ENCODE data around the gene RBM4B. TPM values are rescaled to one million over a fixed set of nuclear protein-coding genes. Genes with fewer than 3 reads are reported as not detected.

The RBM4B gene
- total RNA-seq, 1 donor, result 19.2 TPM

DNA sequence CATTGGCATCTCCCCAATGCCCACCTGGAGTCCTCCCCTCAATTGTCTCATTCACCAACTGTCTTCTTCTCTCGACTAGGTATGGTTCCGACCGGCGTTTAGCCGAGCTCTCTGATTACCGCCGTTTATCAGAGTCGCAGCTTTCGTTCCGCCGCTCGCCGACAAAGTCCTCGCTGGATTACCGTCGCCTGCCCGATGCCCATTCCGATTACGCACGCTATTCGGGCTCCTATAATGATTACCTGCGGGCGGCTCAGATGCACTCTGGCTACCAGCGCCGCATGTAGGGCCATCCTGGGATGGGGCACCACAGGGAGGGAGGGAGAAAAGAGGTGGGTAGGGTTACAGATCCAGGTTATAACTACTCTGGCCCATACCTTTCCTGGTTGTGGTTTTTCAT lies 51.3 kb downstream of the RBM4B start:
- TF ChIP-seq, protein P1, sequence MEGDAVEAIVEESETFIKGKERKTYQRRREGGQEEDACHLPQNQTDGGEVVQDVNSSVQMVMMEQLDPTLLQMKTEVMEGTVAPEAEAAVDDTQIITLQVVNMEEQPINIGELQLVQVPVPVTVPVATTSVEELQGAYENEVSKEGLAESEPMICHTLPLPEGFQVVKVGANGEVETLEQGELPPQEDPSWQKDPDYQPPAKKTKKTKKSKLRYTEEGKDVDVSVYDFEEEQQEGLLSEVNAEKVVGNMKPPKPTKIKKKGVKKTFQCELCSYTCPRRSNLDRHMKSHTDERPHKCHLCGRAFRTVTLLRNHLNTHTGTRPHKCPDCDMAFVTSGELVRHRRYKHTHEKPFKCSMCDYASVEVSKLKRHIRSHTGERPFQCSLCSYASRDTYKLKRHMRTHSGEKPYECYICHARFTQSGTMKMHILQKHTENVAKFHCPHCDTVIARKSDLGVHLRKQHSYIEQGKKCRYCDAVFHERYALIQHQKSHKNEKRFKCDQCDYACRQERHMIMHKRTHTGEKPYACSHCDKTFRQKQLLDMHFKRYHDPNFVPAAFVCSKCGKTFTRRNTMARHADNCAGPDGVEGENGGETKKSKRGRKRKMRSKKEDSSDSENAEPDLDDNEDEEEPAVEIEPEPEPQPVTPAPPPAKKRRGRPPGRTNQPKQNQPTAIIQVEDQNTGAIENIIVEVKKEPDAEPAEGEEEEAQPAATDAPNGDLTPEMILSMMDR (IDR thresholded peaks at IDR 0.05; ENCODE audit: extremely low read depth, low read depth, low read length), result no peak
- peaks cover 89% of the 10 kb centered on the region for H4K20me1 ChIP-seq (ENCODE audit: insufficient read depth, low read length)
- no peak overlapping the region for H3K4me2 ChIP-seq (ENCODE audit: insufficient read depth, low read length)
- H3K27ac ChIP-seq (ENCODE audit: low read depth, low read length), result no peak overlapping the region
- H3K36me3 ChIP-seq (ENCODE audit: insufficient read depth, low read length), result peaks cover 88% of the 10 kb centered on the region
- no peaks in the 10 kb centered on the region for H3K27me3 ChIP-seq (ENCODE audit: insufficient read depth, low read length)
- H3K79me2 ChIP-seq (ENCODE audit: insufficient read depth, low read length), result peaks cover 100% of the 10 kb centered on the region
- no peak for DNase-seq (ENCODE audit: insufficient read length, low spot score, missing footprints)
- no peak overlapping the region for H2AFZ ChIP-seq (ENCODE audit: low read length)
- H3K4me1 ChIP-seq (ENCODE audit: insufficient read depth, low read length), result peaks cover 6% of the 10 kb centered on the region
- no peak overlapping the region for H3K4me3 ChIP-seq (ENCODE audit: insufficient read depth, low read length)
- H3K9me3 ChIP-seq (ENCODE audit: low read depth, low read length), result no peaks in the 10 kb centered on the region

DNA sequence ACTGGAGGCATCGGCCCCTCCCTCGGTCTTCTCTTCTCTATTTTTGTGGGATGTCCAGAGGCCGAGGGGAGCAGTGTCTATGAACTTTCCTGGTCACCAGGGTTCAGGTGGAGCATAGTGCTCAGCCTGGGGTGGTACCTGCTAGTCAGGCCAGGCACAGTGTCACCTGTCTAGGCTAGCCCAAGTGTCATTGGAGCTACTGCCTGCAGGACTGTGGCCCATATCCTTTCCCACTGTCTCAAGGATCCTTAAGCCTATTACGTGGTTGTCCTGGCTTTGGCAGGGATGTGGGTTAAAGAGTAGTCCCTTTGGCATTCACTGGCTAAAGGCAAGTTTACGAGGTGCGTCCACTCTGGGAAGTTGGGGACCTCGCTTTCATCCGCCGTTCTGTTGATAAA lies 51.9 kb downstream of the RBM4B start:
- DNase-seq (ENCODE audit: insufficient read length, low spot score, missing footprints), result no peak
- Histone ChIP-seq H3K27me3 (ENCODE audit: insufficient read depth, low read length) (no peaks in the 10 kb centered on the region), H3K4me2 (ENCODE audit: insufficient read depth, low read length) (no peak overlapping the region), H3K36me3 (ENCODE audit: insufficient read depth, low read length) (peaks cover 92% of the 10 kb centered on the region), H3K79me2 (ENCODE audit: insufficient read depth, low read length) (peaks cover 100% of the 10 kb centered on the region), H3K4me3 (ENCODE audit: insufficient read depth, low read length) (no peak overlapping the region), H2AFZ (ENCODE audit: low read length) (no peak overlapping the region), H3K27ac (ENCODE audit: low read depth, low read length) (peak overlapping the region; percentile 32), H3K9me3 (ENCODE audit: low read depth, low read length) (no peaks in the 10 kb centered on the region), H3K4me1 (ENCODE audit: insufficient read depth, low read length) (peaks cover 10% of the 10 kb centered on the region), H4K20me1 (ENCODE audit: insufficient read depth, low read length) (peaks cover 96% of the 10 kb centered on the region)
- TF ChIP-seq, protein P1 (IDR thresholded peaks at IDR 0.05; ENCODE audit: extremely low read depth, low read depth, low read length), result no peak

DNA sequence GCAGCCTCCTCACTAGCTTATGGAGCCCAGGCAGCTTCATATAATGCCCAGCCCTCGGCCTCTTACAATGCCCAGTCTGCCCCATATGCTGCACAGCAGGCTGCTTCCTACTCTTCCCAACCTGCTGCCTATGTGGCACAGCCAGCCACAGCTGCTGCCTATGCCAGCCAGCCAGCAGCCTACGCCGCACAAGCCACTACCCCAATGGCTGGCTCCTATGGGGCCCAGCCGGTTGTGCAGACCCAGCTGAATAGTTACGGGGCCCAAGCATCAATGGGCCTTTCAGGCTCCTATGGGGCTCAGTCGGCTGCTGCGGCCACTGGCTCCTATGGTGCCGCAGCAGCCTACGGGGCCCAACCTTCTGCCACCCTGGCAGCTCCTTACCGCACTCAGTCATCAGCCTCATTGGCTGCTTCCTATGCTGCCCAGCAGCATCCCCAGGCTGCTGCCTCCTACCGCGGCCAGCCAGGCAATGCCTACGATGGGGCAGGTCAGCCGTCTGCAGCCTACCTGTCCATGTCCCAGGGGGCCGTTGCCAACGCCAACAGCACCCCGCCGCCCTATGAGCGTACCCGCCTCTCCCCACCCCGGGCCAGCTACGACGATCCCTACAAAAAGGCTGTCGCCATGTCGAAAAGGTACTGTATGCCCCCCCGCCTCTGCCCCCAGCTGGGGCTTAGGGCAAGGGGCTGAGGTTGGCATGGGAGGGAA lies 52.5 kb downstream of the RBM4B start:
- no peak overlapping the region for H3K4me3 ChIP-seq (ENCODE audit: insufficient read depth, low read length)
- TF ChIP-seq, protein P1 (IDR thresholded peaks at IDR 0.05; ENCODE audit: extremely low read depth, low read depth, low read length), result no peak
- H3K27ac ChIP-seq (ENCODE audit: low read depth, low read length), result no peak overlapping the region
- H3K4me2 ChIP-seq (ENCODE audit: insufficient read depth, low read length), result no peak overlapping the region
- H2AFZ ChIP-seq (ENCODE audit: low read length), result no peak overlapping the region
- H3K79me2 ChIP-seq (ENCODE audit: insufficient read depth, low read length), result peaks cover 100% of the 10 kb centered on the region
- H4K20me1 ChIP-seq (ENCODE audit: insufficient read depth, low read length), result peaks cover 96% of the 10 kb centered on the region
- no peaks in the 10 kb centered on the region for H3K27me3 ChIP-seq (ENCODE audit: insufficient read depth, low read length)
- no peak for DNase-seq (ENCODE audit: insufficient read length, low spot score, missing footprints)
- no peaks in the 10 kb centered on the region for H3K9me3 ChIP-seq (ENCODE audit: low read depth, low read length)
- H3K36me3 ChIP-seq (ENCODE audit: insufficient read depth, low read length), result peaks cover 86% of the 10 kb centered on the region
- H3K4me1 ChIP-seq (ENCODE audit: insufficient read depth, low read length), result peaks cover 10% of the 10 kb centered on the region

DNA sequence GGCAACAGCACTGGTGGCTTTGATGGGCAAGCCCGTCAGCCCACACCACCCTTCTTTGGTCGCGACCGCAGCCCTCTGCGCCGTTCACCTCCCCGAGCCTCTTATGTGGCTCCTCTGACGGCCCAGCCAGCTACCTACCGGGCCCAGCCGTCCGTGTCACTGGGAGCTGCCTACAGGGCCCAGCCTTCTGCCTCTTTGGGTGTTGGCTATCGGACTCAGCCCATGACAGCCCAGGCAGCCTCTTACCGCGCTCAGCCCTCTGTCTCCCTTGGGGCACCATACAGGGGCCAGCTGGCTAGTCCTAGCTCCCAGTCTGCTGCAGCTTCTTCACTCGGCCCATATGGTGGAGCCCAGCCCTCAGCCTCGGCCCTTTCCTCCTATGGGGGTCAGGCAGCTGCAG lies 53.2 kb downstream of the RBM4B start:
- no peak overlapping the region for H3K4me2 ChIP-seq (ENCODE audit: insufficient read depth, low read length)
- no peaks in the 10 kb centered on the region for H3K27me3 ChIP-seq (ENCODE audit: insufficient read depth, low read length)
- peaks cover 12% of the 10 kb centered on the region for H3K4me1 ChIP-seq (ENCODE audit: insufficient read depth, low read length)
- H2AFZ ChIP-seq (ENCODE audit: low read length), result no peak overlapping the region
- peaks cover 94% of the 10 kb centered on the region for H4K20me1 ChIP-seq (ENCODE audit: insufficient read depth, low read length)
- peaks cover 79% of the 10 kb centered on the region for H3K36me3 ChIP-seq (ENCODE audit: insufficient read depth, low read length)
- no peak overlapping the region for H3K27ac ChIP-seq (ENCODE audit: low read depth, low read length)
- no peaks in the 10 kb centered on the region for H3K9me3 ChIP-seq (ENCODE audit: low read depth, low read length)
- peaks cover 99% of the 10 kb centered on the region for H3K79me2 ChIP-seq (ENCODE audit: insufficient read depth, low read length)
- TF ChIP-seq, protein P1 (IDR thresholded peaks at IDR 0.05; ENCODE audit: extremely low read depth, low read depth, low read length), result no peak
- DNase-seq (ENCODE audit: insufficient read length, low spot score, missing footprints), result no peak
- H3K4me3 ChIP-seq (ENCODE audit: insufficient read depth, low read length), result no peak overlapping the region

All from osteoblast (primary cell).